ENCODE results near the gene SNAP29.

The SNAP29 gene

DNA sequence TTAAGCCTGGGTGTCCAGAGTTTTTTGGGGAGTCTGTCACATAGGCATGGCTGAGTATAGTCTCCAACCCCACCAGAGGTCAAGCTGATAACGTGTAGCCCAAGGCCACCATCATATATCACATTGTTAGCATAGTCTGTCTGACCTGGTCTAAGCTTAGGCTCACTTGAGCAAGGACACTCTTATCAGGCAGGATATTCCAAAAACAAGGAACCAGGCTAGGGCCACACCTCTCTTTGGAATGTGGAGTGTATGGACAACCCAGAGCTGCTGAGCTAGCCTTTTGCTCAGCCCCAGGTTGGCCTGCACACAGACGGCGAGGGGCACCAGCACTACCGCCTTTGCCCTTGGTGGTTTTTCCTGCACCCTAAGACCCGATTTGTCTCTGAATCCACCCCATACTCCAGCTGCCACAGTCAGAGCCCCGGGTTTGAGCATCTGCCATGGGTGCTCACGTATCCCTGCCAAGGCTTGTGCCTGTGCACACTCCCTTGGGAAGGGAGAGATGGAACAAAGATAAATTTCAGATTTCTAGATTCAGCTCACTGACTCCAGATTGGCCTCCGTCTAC lies 7.2 kb downstream of the SNAP29 start:
- TF ChIP-seq, protein P1, sequence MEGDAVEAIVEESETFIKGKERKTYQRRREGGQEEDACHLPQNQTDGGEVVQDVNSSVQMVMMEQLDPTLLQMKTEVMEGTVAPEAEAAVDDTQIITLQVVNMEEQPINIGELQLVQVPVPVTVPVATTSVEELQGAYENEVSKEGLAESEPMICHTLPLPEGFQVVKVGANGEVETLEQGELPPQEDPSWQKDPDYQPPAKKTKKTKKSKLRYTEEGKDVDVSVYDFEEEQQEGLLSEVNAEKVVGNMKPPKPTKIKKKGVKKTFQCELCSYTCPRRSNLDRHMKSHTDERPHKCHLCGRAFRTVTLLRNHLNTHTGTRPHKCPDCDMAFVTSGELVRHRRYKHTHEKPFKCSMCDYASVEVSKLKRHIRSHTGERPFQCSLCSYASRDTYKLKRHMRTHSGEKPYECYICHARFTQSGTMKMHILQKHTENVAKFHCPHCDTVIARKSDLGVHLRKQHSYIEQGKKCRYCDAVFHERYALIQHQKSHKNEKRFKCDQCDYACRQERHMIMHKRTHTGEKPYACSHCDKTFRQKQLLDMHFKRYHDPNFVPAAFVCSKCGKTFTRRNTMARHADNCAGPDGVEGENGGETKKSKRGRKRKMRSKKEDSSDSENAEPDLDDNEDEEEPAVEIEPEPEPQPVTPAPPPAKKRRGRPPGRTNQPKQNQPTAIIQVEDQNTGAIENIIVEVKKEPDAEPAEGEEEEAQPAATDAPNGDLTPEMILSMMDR (IDR thresholded peaks at IDR 0.05; ENCODE audit: borderline replicate concordance, control extremely low read depth, extremely low read depth, insufficient read depth, missing control alignments), result no peak
- in situ Hi-C loops (cut with MboI; ENCODE audit: low sequenced_read_pairs, unreplicated experiment), result loop anchor here (10.0 kb wide), 1 partner anchor 51 kb away; no protein-coding TSS in a partner anchor
- DNase-seq (ENCODE audit: low spot score), result no peak

DNA sequence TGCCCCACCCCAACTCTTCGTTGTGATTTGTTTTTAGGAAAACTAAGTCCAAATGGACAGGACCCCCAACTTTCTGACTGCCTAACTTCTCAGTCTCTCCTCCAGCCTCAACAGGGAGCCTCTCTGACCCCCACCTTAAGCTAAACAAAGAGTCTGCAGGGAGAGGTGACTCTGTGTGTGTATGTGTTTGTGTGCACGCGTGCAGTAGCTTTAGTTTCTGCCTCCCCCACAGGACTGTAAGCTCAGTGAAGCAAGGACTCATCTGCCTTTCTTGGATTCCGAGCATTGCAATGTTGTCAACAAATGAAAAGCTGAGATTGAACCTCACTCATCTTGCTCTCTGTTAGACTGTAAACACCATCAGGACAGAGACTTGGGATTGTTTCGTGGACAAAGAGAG lies 7.9 kb downstream of the SNAP29 start:
- no peak for DNase-seq (ENCODE audit: low spot score)
- TF ChIP-seq, protein P1 (IDR thresholded peaks at IDR 0.05; ENCODE audit: borderline replicate concordance, control extremely low read depth, extremely low read depth, insufficient read depth, missing control alignments), result no peak
- in situ Hi-C loops (cut with MboI; ENCODE audit: low sequenced_read_pairs, unreplicated experiment), result loop anchor here (10.0 kb wide), 1 partner anchor 52 kb away; no protein-coding TSS in a partner anchor

DNA sequence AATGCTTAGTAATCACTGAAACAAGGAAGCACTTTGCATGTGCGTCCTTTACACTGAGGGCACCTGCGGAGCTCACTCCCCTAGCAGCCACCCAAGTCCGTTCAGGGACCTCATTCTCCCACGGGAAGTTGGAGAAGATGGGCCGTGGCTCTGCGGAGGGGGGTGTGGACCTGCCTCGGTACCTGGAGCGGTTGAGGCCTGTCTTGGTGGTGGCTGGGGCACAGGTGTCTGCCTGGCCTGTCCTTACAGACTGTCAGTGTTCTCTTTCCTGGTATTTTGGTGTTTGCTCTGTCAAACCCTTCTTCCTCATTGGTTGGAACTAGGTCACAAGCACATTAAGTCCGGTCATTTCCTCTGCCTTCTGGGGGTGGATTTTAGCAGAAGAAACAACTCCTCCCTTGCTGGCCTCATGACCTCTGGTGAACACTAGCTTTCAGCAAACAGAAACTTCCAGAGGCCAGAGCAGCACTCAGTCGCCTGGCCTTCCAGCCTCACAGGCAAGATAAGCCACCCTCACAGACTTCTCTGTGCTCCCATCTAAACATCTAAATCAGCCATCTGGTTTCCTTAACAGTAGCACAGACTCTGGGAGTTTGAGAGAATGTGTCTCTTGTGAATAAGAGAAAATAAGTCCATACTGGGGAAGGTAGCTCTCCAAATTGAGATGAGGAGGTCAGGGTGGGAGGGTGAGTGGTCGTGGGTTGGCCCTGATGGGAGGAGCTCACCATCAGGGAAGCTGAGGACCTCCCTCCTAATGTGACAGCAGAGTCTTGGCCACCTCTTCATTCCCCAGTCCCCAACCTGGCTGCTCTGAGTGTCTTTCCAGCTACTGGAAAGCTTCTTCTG lies 8.6 kb downstream of the SNAP29 start:
- TF ChIP-seq, protein P1 (IDR thresholded peaks at IDR 0.05; ENCODE audit: borderline replicate concordance, control extremely low read depth, extremely low read depth, insufficient read depth, missing control alignments), result no peak
- in situ Hi-C loops (cut with MboI; ENCODE audit: low sequenced_read_pairs, unreplicated experiment), result loop anchor here (10.0 kb wide), 1 partner anchor 53 kb away; no protein-coding TSS in a partner anchor
- no peak for DNase-seq (ENCODE audit: low spot score)

DNA sequence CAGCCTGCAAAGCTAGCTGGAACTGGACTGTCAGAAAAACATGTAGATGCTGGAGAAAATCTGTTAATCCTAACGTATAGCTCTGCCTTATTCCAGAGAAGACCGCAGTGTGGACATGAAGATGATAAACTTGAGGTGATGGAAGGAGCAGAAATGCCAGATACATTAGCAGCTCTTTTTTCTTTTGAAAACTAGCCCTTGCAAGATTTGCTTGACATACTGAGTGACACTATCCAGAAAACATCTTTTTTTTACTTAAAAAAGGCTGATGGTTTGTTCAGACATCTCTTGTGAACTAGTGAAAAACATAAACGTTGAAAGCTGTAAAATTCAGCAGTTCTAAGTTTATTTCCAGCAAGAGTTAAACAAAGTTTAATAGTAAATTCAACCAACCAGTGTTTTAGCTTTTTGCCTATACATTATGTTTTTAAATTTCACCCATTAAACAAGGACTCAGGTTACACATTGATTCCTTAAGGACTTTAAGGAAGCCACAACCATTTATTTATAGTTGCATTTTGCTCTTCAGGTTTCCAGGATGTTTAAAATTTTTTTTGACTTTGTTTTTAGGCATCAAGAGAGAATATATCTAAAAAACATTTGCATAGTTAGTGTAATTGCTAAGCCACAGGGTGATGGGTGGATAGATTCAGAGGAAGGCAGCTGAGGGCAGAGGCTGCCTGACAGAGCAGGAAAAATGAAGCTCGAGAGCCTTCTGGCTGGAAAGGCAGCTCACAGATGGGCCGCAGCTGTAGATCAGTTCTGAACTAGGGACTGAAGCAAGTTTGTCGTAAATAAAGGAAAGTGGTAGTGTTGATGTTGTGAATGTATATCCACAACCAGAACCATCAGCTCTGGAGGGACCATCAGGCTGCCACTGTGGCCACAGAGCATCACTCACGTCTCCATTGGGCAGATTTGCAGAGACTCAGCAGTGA lies 9.5 kb downstream of the SNAP29 start:
- TF ChIP-seq, protein P1 (IDR thresholded peaks at IDR 0.05; ENCODE audit: borderline replicate concordance, control extremely low read depth, extremely low read depth, insufficient read depth, missing control alignments), result no peak
- in situ Hi-C loops (cut with MboI; ENCODE audit: low sequenced_read_pairs, unreplicated experiment), result loop anchor here (10.0 kb wide), 1 partner anchor 53 kb away; no protein-coding TSS in a partner anchor
- no peak for DNase-seq (ENCODE audit: low spot score)

DNA sequence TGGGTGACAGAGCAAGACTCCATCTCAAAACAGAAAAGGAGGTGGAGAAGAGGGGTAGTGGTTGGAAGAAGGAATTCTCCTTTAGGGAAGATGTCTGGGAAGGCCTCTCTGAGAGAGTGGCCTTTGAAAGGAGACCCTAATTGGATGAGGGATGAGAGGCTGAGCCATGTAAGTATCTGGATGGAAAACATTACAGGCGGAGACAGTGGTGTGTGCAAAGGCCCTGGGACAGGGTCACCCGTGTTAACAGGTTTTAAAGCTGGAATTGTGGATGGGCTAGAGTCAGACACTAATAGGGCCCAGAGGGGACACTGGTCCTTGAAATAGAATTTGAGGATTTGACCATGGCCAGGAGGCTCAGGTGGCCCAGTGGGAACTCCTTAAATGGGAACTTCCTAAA lies 10.4 kb downstream of the SNAP29 start:
- in situ Hi-C loops (cut with MboI; ENCODE audit: low sequenced_read_pairs, unreplicated experiment), result loop anchor here (10.0 kb wide), 1 partner anchor 54 kb away; no protein-coding TSS in a partner anchor
- TF ChIP-seq, protein P1 (IDR thresholded peaks at IDR 0.05; ENCODE audit: borderline replicate concordance, control extremely low read depth, extremely low read depth, insufficient read depth, missing control alignments), result no peak
- no peak for DNase-seq (ENCODE audit: low spot score)

DNA sequence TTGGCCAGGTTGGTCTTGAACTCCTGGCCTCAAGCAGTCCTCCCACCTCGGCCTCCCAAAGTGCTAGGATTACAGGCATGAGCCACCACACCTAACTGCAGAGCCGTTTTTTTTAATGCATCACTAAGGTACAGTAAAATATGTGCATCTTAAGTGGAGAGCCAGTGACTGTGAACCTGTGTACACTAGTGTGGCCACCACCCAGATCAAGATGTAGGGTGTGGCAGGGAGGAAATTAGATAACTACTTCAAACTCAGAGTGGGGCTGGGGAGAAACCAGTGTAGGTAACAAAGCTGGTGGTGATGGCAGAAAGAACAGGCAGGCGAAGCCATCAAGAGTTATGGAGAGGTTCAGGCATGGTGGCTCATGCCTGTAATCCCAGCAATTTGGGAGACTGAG lies 14.4 kb downstream of the SNAP29 start:
- DNase-seq (ENCODE audit: low spot score), result no peak
- in situ Hi-C loops (cut with MboI; ENCODE audit: low sequenced_read_pairs, unreplicated experiment), result no loop called here
- TF ChIP-seq, protein P1 (IDR thresholded peaks at IDR 0.05; ENCODE audit: borderline replicate concordance, control extremely low read depth, extremely low read depth, insufficient read depth, missing control alignments), result no peak
